HEK293T (cell line): ENCODE results near the gene PRSS50.

Source experiments
- ARNT ChIP-seq: fragments of 450-650 bp; IDR thresholded peaks from 2 replicates; pipeline ENCODE4 v1.6.1; 2017; ENCODE audit warnings: mild to moderate bottlenecking
- BHLHE40 ChIP-seq: fragments of 450-650 bp; IDR thresholded peaks from 2 replicates; pipeline ENCODE4 v1.6.1; 2016; ENCODE audit warnings: mild to moderate bottlenecking, moderate library complexity, borderline replicate concordance
- CTBP1 ChIP-seq: fragments of 450-650 bp; IDR thresholded peaks from 2 replicates; pipeline ENCODE4 v1.6.1; 2016; ENCODE audit warnings: borderline replicate concordance
- ELF4 ChIP-seq: fragments of 450-650 bp; IDR thresholded peaks from 2 replicates; pipeline ENCODE4 v1.6.1; 2017; ENCODE audit warnings: antibody characterized with exemption
- FOXA1 ChIP-seq: fragments of 450-650 bp; IDR thresholded peaks from 2 replicates; pipeline ENCODE4 v1.6.1; 2016; ENCODE audit warnings: mild to moderate bottlenecking
- FOXK2 ChIP-seq: fragments of 450-650 bp; IDR thresholded peaks from 2 replicates; pipeline ENCODE4 v1.6.1; 2016; ENCODE audit warnings: mild to moderate bottlenecking
- FOXM1 ChIP-seq: fragments of 450-650 bp; IDR thresholded peaks from 2 replicates; pipeline ENCODE4 v1.6.1; 2017; ENCODE audit warnings: mild to moderate bottlenecking, borderline replicate concordance
- HDGF ChIP-seq: fragments of 450-650 bp; IDR thresholded peaks from 2 replicates; pipeline ENCODE4 v1.6.1; 2017; ENCODE audit warnings: antibody characterized with exemption, borderline replicate concordance
- L3MBTL2 ChIP-seq: fragments of 450-650 bp; conservative IDR thresholded peaks from 2 replicates; pipeline ENCODE4 v1.6.1; 2016; ENCODE audit warnings: mild to moderate bottlenecking
- LEF1 ChIP-seq: fragments of 450-650 bp; IDR thresholded peaks from 2 replicates; pipeline ENCODE4 v1.6.1; 2017; ENCODE audit warnings: mild to moderate bottlenecking, borderline replicate concordance
- NFRKB ChIP-seq: fragments of 450-650 bp; IDR thresholded peaks from 2 replicates; pipeline ENCODE4 v1.6.1; 2016; ENCODE audit warnings: mild to moderate bottlenecking, moderate library complexity
- SP1 ChIP-seq: fragments of 450-650 bp; IDR thresholded peaks from 2 replicates; pipeline ENCODE4 v1.6.1; 2017
- SUZ12 ChIP-seq: fragments of 450-650 bp; IDR thresholded peaks from 2 replicates; pipeline ENCODE4 v1.6.1; 2016; ENCODE audit warnings: mild to moderate bottlenecking

- TF ChIP-seq ELF4 (no peak), NFRKB (no peak), FOXK2 (no peak), FOXM1 (no peak), SUZ12 (no peak), HDGF (no peak), BHLHE40 (no peak), LEF1 (no peak), FOXA1 (no peak), CTBP1 (no peak), ARNT (no peak), L3MBTL2 (no peak), SP1 (no peak)
Measured at GRCh38 chr3:46666453-46666845, 51.2 kb downstream of the PRSS50 start.
